Muscle of arm (tissue), 12 donors: ENCODE results near the gene FEZ2. TPM values are rescaled to one million over a fixed set of nuclear protein-coding genes. Genes with fewer than 3 reads are reported as not detected.

Experiments
- DNase-seq: peaks from one replicate; pipeline ENCODE4 v3.0.0-alpha.2; 2013
- polyA plus RNA-seq, 12 donors: library from polyadenylated mRNA; unstranded; fragments of 120-200 nt; gene quantifications; one replicate each; pipeline ENCODE4 v1.2.1, GENCODE V29; 2013; ENCODE audit not compliant: insufficient read length in 12 of 12

FEZ2 gene
- polyA plus RNA-seq, 12 donors, result 76.7 to 130 (median 104) TPM; not detected in 1

DNA sequence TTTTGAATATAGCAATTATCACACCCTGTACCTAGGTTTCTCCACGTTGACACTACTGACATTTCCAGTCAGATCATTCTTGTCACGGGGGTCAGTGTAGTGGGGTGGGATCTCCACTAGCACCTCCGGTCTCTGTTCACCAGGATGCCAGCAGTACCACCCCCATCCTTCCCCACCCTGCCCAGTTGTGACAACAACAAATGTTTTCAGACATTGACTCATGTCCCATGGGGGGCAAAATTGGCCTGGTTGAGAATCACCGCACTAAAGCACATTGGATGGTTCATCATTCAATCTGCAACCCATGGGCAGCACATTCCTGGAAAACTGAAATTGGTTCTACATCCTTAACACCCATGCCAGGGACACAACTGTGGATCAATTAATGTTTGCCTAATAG is 32.3 kb downstream of the FEZ2 start:
- no peak for DNase-seq

DNA sequence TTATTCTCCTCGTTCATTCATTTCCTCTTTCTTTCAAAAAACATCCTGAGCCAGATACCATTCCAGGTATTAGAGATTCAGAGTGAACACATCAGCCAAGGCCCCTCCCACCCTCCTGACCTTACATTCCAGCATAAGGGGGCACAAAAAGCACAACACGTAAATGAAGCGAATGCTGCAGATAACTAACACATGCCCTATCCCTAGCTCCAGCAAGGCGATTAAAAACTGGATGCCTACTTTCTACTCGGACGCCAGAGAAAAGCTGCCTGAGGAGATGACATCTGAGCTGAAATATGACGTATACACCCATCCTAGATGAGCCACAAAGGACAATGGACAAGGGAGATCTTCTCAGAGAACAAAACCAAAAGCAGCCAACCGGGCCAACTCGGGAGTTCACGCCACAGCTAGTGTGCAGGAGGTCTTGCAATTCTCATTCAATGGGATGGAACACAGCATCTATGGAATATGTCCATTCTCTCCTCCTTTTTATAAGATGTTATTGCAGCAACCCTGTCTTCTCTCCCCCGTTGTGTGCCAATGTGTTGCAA is 33.5 kb downstream of the FEZ2 start:
- no peak for DNase-seq

DNA sequence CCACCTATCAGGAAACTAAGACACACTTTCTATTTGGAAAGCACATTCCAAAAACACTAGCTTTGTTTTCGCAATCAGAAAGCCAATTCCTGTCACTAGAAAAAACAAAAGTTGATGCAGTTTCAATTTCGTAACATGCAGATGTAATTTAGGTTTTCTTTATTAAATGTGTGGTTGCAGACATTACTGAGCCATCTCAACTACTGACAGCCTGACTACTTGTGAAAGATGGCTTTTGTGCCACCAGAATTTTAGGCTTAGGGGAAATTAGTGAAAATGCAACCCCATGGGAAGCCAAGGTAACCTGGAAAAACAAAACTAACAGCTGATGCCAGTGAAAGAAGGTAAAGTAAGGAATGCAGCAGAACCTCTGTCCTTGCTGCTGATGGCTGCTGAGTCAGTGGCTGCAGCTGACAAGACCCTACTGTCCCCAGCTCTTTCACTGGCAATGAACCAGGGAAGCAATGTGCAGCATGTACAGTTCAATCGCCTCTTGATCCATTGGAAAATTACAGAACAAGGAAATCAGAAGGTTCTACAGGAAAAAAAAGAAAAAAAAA is 34.9 kb downstream of the FEZ2 start:
- no peak for DNase-seq

DNA sequence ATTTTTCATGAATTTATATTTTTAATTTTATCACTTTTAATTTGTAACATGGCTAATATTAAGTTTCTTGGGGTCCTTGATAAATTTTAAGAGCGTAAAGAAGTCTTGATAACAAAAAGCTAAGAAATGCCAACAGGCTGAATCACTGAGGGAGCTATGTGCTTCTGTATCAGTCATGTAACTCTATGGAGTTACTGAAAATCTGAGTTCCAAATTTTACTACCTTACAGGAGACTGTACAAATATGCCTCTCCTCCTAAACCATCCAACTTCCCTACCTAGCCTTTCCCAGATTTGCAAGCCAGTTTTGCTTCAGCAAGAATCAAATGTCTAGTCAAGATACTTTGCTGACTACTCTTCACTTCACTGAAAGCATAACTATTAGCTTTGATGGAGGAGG is 35.7 kb downstream of the FEZ2 start:
- DNase-seq, result no peak

DNA sequence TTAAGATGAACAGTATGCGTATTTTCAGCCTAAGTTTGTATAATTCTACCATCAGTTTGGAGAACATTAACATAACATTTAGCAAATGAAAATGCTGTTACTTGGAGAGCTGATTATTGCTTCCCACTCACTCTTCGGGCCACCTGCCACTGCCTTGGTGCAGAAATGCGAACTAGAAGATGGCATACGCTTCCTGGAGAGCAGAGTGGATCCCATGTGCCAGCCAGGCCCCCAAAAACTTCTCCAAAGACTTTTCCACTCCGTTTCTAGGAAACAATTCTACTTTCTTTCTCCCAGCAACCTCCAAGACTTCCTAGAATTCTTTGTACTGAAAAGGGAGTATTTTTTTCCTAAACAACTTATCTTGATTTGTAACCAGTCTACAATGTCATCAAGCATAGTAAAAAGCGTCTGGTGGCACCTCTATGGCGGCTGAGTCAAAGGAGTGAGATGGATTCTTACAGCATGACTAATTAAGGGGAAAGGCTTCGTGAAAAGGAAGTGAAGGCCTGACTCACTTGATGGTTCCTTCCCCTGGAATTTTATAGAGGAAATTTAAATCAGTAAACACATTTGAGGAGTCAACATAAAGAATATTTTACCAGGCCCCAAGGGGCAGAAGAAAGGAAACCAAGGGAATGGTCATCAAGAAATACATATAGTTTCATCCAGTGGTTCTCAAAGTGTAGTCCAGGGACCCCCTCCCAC is 36.6 kb downstream of the FEZ2 start:
- no peak for DNase-seq

DNA sequence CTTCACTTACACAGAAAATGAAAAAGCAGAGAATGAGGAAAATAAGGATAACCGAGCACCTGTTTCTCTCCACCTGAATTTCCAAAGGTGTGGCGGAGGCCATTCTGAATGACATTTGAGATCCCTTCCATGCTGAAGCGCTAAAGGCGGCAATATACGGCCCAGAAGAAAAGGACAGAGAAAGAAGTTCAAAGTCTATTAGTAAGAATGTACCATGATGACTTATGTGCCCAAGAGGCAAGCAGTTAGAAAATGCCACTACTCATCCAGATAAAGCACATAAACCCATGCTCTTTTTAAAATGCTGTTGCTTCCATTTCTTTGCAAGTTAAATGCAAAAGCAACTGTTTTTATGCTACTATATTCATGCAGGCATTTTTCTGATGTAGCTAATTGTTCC is 37.2 kb downstream of the FEZ2 start:
- no peak for DNase-seq

DNA sequence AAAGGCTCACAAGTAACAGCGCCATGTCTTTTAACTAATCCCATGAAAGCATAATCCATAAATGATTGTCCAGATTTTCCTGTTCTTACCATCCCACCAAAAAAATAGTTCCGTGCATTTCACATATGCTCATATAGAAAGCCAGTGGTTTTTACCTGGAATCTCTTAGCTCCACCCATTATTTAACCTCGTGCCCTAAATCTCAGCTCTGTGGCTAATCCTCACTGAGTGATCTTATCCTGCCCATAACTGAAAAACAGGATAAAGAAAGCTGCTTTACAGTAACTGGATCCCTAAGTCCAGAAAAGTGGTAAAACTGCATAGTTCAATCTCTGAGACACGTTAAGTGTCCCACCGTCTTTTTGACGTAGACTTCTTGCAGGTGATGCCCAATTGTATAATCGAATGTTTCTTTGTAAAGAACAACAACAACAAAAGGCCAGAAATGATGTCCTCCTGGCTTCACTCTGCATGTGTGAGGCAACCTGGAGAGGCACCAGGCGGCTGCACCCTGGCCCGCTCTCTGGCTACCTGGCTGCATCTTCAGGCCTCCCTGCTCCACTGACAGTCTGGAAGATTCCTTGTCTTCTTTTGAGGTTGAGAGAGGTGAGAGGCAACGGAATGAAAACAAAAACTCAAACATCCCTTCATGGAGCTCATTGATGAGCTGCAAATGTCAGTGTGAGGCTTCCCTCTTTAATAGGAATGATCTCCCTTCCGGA is 38.6 kb downstream of the FEZ2 start:
- DNase-seq, result no peak

DNA sequence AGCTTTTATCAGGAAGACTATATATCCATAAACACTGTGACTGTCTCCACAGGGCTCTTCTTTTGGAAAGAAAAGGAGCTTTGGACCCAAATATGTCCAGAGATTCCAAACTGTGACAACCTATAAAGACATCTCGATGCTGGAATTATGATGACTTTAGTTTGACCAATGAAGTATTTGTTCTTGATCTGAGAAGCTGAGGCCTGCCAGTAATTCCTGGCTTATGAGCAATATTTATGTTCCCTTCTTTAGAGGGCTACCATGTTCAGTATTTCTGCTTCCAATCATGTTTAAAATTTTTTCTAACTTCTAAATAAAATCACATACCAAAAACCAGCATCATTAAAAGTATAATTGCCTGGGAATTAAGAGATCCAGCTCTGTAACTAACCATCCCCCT is 41.1 kb downstream of the FEZ2 start:
- DNase-seq, result no peak

DNA sequence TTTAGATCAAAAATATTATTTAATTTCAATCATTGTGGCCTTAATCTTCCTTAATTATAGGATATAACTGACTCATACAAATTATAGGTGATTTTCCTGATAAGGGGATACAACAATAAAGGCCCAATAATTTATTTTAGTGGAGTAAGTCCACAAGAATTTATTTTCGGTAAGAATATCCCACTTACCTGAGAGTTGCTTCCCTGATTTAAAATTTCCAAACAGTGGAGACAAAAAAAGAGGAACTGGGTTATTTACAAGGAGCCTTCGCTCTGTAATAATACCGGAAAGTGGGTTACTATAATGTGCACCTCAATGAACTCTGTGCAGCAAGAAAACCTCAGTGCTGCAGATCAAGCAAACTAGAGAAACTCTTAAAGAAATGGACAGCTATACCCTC is 42.2 kb downstream of the FEZ2 start:
- no peak for DNase-seq

DNA sequence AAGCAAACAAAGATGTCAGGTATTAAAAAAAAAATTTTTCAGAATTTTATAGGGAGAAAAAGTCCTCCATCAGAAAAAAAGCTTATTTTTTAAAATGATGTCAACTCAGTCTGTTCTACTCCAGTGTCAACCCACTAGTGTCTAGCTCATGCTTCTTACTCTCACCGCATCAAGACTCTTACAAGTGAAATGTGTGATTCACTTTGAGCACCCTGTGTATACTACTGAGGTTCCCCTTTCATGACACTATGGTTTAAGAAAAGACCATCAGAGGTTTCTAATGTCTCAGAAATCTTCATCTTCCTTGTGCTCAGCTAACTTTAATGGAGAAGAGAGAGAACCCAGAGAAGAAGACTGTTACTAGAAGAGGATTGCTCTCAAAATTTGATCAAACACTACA is 43.4 kb downstream of the FEZ2 start:
- no peak for DNase-seq

DNA sequence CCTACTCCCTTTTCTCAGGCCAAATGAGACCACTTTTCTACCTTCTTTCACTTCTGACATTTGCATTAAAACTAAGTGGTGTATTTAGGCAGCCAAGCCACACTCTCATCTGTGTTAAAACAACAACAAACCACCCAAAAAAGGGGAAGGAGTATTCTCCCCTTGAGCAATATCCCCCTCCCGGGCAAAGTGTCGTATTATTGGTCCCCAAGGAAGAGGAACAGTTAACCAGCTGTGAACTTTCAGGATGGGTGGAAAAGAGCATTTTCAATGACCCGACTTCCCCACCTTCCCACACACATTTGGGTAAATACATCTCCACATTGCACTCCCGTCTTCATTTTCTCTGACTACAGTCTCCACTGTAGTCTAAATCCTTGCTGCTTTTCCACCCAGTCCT is 44.3 kb downstream of the FEZ2 start:
- DNase-seq, result no peak

DNA sequence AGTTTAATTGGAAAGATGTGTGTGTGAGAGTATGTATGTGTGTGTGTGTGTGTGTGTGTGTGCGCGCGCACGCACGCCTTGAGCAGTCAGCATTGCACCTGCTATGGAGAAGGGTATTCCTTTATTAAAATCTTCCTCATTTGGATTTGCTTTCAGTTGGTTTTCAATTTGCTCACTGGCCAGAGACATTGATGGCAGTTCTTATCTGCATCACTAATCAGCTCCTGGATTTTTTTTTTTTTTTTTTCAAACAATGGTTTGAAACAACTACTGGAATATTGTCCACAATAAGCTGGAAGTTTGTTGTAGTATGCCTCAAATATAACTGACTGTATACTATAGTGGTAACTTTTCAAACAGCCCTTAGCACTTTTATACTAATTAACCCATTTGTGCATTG is 48.0 kb downstream of the FEZ2 start:
- no peak for DNase-seq

DNA sequence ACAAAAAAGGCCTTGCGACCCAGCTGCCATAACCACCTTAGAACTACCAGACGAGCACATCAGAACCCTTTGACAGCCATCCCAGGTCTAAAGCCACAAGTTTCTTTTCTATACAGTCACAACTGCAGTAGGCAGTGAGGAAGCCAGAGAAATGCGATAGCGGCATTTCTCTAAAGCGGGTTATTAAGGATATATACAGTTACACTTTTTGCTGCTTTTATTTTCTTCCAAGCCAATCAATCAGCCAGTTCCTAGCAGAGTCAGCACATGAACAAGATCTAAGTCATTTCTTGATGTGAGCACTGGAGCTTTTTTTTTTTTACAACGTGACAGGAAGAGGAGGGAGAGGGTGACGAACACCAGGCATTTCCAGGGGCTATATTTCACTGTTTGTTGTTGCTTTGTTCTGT is 48.8 kb downstream of the FEZ2 start:
- no peak for DNase-seq

DNA sequence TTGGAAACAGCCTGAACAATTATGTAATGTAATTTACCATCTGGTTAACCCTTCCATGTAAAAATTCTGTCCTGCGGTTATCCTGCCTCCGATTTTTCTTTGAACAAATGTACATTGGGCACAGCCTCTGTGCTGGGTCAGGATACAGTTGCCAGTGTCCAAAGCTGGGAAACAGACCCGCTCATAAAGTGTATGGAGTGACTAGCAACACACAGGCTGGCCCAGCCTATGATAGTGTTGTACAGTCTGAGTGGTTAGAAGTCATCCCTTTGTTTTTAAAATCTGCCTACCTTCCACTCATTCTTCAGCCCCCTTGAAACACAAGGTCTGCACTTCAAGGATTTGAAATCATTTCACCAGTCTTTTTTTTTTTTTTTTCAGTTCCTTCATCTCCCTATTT is 50.1 kb downstream of the FEZ2 start:
- no peak for DNase-seq

DNA sequence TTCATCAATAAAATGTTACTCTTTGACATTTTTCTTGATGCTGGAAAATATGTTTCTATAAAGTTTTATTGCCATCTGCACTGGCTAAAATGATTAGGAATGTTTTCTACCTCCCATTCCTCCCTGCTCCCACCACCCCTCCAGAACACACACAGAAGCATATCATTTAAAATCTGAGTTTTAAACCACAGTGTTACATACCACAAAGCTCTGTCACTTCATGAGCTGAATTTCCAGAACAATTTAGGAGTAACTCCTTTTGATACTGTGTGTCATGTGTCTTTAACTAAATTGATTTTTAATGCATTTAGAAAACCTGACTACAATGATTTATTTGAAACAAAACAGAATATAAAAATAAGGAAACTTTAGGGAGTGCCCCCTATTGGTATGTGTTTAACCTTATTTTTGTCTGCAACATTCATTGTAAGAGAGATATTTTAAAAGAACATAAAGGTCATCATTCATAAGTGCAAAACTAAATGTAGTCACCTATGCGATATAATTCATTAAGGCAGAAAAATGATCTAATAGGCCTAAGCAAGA is 52.0 kb downstream of the FEZ2 start:
- DNase-seq, result no peak

DNA sequence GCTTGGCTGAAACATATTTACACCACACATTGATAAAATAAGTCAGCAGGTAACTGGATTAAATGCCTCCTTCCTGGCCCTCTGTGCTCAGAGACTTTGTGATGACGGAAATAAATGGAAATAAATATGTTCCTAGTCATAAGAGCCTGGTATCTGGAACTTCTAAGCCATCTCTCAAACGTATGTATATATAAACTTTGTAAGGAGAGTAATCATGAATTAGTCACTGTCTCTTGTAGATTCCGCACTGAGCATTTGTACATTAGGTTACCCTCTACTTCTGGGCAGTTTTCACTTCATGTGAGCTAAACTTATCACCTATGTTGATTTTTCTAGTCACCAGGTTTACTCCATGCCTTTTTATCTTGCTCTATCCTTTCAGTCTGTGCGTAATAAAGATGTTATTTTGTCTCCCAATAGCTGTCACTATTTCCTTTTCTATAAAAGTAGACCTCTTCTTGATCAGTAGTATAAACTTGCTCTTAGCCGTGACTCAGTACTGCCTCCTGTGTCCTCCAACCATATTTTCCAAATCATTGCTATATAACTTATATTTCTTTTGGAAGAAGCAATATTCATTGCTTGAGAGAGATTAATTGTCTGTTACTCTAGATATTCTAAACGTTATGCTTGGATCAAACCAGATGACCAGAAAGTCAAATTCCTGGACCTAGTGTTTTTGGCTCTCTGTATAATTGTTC is 53.2 kb downstream of the FEZ2 start:
- DNase-seq, result no peak

DNA sequence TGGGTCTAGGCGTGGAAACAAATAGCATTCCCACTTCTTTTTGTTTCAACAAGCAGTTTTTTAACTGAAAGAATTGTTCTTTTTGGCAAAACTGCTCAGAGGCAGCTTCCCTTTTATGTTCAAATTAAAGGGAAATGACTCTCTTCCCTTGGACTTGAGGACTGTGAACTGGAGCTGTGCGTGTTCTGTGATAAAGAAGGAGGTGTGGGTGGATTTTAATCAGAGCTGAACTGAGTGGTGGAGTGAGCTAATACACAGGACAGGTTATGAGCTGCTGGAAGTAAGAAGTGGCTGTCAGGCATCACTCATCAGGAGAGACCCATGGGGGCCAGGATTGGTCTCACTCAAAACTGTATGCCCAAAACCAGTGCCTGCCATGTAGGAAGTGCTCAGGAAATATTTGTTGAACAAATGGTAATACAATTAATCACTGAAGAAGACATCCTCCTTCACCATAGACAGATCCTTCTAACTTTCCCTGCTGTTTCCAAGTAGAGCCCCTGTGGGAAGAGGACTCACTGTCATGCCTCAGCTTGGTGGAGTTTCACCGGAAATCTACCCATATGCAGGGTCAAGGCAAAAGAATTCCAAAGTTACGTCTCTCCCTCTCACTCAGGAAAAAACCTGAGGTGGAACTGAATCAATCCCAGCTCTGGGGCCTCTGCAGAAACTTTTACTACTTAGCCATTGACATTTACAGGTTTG is 55.9 kb downstream of the FEZ2 start:
- DNase-seq, result no peak

DNA sequence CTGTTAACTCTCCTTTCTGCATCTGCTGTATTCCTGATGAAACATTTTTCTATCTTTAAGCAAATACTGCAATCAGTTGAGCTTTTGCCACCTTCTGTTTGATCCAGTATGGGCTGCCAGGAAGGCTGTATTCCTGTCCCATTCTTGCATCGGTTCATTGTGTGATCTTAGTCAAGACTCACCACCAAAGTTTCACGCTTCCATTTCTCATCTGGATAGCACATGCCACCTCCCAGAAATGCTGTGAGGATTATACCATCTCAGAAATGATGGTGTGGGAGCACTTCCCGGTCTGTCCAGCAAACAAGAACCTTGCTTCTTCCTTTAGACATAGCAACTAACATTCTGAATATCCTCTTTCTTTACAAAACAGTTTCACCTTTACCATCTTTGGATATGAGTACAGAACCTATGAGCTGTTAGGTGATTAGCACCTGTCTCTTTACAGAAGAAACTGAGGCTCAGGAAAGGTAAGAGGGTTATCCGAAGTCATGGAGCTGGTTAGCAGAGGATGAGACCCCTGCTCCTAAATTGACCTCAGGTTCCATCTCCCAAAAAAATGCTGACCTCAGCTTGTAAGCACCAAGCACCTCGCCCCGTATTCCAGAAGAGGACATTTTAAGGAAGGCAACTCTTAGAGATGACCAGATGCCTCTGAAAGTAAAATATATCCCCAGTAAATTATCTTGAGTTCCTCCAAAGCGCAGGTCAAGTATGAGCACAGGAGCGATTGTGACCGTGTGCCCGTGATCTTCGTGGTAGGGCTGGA is 56.8 kb downstream of the FEZ2 start:
- DNase-seq, result no peak

DNA sequence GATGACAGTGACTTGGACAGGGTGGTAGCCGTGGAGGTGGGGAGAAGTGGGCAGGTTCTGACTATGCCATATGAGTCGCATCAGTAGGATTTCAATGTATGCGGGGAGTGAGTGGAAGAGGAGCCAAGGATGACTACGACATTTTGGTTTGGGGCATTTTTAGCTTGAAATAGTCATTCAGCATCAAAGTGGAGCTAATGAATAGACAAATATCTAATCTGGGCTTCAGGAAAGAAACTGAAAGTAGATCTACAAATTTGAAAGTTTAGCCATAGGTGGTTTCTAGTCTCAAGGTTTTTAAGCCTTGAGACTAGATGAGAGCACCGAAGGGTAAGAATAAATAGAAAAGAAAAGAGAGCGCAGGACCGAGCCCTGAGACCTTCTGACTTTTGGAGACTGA is 58.3 kb downstream of the FEZ2 start:
- DNase-seq, result no peak

DNA sequence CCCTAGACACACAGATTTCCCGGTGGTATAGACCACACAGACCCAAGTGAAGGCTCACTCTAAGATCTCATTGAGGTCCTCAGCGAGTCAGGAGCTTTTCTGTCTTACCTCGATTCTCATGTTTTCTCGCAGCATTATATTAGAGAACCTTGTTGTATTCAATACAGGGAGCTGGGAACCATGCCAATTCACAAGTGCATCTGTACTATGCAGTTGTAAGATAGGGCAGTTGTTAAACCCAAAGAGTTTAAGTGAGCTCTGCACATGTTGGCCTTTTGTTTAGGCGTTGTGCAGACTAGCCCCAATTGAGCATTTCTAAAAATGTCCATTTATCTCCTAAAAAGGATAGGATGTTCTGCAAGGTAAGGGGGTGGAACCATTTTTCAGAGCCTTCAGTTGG is 59.6 kb downstream of the FEZ2 start:
- DNase-seq, result no peak

DNA sequence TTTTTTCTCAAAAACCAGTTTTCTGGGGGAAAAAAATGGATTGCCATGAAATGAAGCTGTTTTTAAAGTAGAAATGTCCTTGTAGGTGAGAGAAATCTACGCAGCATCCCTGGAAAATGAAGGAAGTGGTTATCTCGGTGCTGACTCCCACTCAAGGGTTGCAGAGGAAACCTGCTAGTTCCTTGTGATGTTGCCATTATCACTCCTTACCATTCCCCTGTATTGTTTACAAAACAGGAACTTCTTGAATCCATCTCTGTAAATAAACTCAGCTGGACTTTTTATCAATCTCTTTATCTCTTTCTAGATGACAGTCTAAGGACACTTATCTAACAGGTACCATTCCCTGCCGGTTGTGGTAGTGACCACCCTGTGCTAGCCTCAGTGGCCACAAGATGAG is 61.2 kb downstream of the FEZ2 start:
- DNase-seq, result no peak
